ENCODE measurements around the gene SPP1.
A peak's percentile ranks its signal among the peaks of the same experiment; 100 is the strongest.

Gene SPP1

DNA sequence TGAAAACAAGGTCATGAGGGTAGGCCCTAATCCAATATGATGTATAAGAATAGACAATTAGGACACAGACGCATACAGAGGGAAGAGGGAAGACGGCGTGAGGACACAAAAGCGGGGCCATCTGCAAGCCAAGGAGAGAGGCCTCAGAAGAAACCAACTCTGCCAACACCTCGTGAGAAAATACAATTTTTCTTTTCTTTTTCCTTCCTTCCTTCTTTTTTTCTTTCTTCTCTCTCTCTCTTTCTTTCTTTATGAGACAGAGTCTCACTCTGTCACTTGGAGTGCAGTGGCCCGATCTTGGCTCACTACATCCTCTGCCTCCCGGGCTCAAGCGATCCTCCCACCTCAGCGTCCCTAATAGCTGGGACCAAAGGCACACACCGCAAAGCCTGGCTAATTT is 30.4 kb downstream of the SPP1 start:
- TF ChIP-seq CTCF (IDR thresholded peaks at IDR 0.05; ENCODE audit: insufficient read depth, missing control alignments), result no peak
- FAIRE-seq (no peak), DNase-seq (ENCODE audit: insufficient read length, low spot score) (no peak)

DNA sequence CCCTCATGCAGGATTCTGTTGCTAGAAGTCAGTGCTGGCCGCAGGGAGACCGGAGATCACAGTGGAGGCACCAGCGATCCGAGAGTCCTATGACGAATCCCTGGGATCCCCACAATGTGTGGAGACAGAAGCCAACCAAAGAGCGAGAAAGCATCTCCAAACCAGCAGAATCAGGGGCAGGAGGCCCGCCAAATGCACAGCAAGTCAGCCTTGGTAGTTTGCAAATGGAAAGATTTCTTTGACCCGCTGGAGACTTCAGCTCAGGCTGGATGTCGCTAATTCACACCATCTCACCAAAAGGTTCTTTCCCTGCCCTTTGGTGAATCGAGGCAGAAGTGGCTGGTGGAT is 31.4 kb downstream of the SPP1 start:
- DNase-seq (ENCODE audit: insufficient read length, low spot score), result no peak
- no peak for FAIRE-seq
- TF ChIP-seq CTCF (IDR thresholded peaks at IDR 0.05; ENCODE audit: insufficient read depth, missing control alignments), result no peak

GRCh38 chr4:88007304-88008121 is 32.0 kb downstream of the SPP1 start, which contains the start of gene PKD2:
Gene PKD2, plus strand, starts transcription at chr4:88007635. Its CDS starts 99 bp downstream, at chr4:88007734.
- FAIRE-seq (no peak), DNase-seq (ENCODE audit: insufficient read length, low spot score) (peak; percentile 56)
- TF ChIP-seq CTCF (IDR thresholded peaks at IDR 0.05; ENCODE audit: insufficient read depth, missing control alignments), result no peak

- no peak for TF ChIP-seq CTCF (IDR thresholded peaks at IDR 0.05; ENCODE audit: insufficient read depth, missing control alignments)
- DNase-seq (ENCODE audit: insufficient read length, low spot score), result no peak
- no peak for FAIRE-seq
Measured at GRCh38 chr4:88008122-88008742, 32.7 kb downstream of the SPP1 start.

DNA sequence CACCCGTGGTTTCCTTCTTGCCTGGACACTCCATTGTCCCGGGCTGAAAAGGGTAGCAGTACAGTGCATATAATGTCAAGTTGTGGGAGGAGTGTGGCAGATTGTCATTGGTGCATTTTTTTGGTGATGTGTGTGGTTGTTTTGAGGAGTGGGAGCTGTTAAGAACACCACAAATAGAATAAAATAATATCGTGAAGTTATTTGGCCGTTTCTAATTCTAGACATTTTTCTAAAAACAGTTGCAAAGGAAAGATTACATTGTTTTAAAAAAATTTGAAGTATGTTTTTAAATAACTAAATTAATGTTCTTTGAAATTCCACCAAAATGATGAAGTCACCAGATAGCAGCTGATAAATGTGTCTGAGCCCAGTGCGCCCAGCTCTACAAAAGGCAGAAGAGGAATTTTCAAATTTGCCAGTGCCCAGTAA is 33.2 kb downstream of the SPP1 start:
- FAIRE-seq, result no peak
- no peak for TF ChIP-seq CTCF (IDR thresholded peaks at IDR 0.05; ENCODE audit: insufficient read depth, missing control alignments)
- no peak for DNase-seq (ENCODE audit: insufficient read length, low spot score)

DNA sequence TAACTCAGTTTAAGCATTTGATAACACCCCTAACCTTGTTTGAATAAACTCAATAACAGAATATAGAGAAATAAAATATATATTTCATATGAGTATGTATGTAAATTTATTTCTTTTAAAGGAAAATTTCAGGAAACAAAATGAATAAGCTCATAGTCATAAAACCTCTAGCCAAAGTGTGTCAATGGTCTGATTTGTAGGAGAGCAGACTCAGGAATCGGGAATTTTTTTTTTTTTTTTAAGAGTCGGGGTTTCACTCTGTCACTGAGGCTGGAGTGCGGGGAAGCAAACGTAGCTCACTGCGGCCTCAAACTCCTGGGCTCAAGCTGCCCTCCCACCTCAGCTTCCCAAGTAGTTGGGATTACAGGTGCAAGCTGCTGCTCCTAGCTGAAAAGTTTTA is 34.4 kb downstream of the SPP1 start:
- FAIRE-seq, result no peak
- DNase-seq (ENCODE audit: insufficient read length, low spot score), result no peak
- TF ChIP-seq CTCF (IDR thresholded peaks at IDR 0.05; ENCODE audit: insufficient read depth, missing control alignments), result no peak

DNA sequence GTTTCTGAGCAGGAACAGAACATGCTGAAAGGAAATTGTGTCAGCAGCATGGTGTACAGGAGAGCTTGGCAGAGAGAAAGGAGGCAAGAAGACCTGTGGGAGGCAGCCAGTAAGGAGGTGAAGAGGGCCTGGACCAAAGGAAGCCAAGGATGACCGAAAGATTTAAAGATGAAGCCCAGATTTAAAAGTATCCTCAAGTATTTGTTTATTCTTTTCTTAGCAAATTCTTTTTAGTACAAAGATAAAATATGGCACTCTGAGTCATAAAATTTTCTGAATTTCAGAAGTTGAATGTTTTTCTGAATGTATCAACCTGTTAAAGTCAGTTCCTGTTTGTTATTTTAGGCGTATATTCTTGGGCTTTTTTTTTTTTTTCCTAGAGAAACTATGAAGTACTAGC is 35.5 kb downstream of the SPP1 start:
- DNase-seq (ENCODE audit: insufficient read length, low spot score) (no peak), FAIRE-seq (no peak)

More for the DNA sequence above, 35.5 kb downstream of the SPP1 start:
- no peak for TF ChIP-seq CTCF (IDR thresholded peaks at IDR 0.05; ENCODE audit: insufficient read depth, missing control alignments)

All from D721Med (cell line).